Mucosa of descending colon (tissue), 3 donors: ENCODE measurements around the gene ANKRD13D. TPM values are rescaled to one million over a fixed set of nuclear protein-coding genes. Genes with fewer than 3 reads are reported as not detected.

Experiments
- ATAC-seq: fragments of 200-7000 bp; cut with Tn5 transposase; one replicate; pipeline ENCODE4 v1.9.1; 2020; ENCODE audit warnings: mild to moderate bottlenecking, moderate library complexity
- DNase-seq, 3 donors: peaks; one replicate each; pipeline ENCODE4 v3.0.0-alpha.2; 2020
- H3K36me3 ChIP-seq: fragments of 200-600 bp; one replicate; pipeline ENCODE4 v1.8.0; 2021; ENCODE audit warnings: low read depth, mild to moderate bottlenecking
- H3K4me1 ChIP-seq: fragments of 200-600 bp; one replicate; pipeline ENCODE4 v1.8.0; 2021; ENCODE audit warnings: low read depth, mild to moderate bottlenecking
- H3K4me3 ChIP-seq: fragments of 200-600 bp; one replicate; pipeline ENCODE4 v1.8.0; 2021; ENCODE audit warnings: mild to moderate bottlenecking
- H3K9me3 ChIP-seq: fragments of 200-600 bp; one replicate; pipeline ENCODE4 v1.8.0; 2021; ENCODE audit warnings: mild to moderate bottlenecking
- intact Hi-C, 2 donors: fragments of 100-400 bp; cut with DNase I in 1 of 2; cut with micrococcal nuclease in 1 of 2; formaldehyde crosslinking; loops; one replicate each; pipeline versions ENCODE4 v1.11.0 to v1.11.1; 2022; cut with DNase I, micrococcal nuclease
- total RNA-seq, 3 donors: library from RNA; stranded (reverse); fragmentation: NEBNext Ultra II Directional in 2 of 3; extraction: Animal tissue kit (Norgen Biotek cat#: 25700) in 2 of 3; gene quantifications; one replicate each; pipeline versions ENCODE4 v1.2.1 to v1.2.4, GENCODE V29; 2021 to 2023
- TF ChIP-seq, protein P1 (sequence below): fragments of 200-600 bp; IDR thresholded peaks from one replicate; pipeline ENCODE4 v1.8.0; 2022; ENCODE audit warnings: antibody characterized with exemption, mild to moderate bottlenecking
- donor health status: DM: no; HTN: no; CAD: no; lungs with moderate emphysema.
- donor health status: DM: no; HTN: no; CAD: no.
- donor health status: DM: no; HTN: yes; CAD: no.

The ANKRD13D gene
- total RNA-seq, 3 donors from 2014 or later, result 20.0 to 46.3 (median 26.7) TPM

DNA sequence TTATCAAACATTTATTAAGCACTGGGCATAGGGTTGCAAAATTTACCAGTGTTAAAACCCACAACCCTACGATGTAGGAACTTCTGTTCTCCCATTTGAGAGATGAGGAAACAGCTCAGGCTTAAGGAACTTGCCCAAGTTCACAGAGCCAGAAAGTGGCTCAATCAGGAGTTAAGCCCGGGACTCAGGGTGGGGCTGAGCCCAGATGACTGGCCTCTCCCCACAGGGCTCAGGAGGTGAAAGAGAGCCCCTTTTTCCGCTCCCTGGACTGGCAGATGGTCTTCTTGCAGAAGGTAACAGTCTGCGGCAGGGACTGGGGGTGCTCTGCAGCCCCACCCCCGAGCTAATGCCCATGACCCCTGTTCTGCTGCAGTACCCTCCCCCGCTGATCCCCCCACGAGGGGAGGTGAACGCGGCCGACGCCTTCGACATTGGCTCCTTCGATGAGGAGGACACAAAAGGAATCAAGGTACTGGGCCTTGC, 5.6 kb upstream of the ANKRD13D start:
- no peak for ATAC-seq
- Histone ChIP-seq H3K4me3 (no peak overlapping the region), H3K36me3 (peaks cover 23% of the 10 kb centered on the region), H3K4me1 (peaks cover 11% of the 10 kb centered on the region), H3K9me3 (no peaks in the 10 kb centered on the region)
- peak in 2 of 3 donors; percentile 25 to 49 for DNase-seq
- TF ChIP-seq, protein P1, sequence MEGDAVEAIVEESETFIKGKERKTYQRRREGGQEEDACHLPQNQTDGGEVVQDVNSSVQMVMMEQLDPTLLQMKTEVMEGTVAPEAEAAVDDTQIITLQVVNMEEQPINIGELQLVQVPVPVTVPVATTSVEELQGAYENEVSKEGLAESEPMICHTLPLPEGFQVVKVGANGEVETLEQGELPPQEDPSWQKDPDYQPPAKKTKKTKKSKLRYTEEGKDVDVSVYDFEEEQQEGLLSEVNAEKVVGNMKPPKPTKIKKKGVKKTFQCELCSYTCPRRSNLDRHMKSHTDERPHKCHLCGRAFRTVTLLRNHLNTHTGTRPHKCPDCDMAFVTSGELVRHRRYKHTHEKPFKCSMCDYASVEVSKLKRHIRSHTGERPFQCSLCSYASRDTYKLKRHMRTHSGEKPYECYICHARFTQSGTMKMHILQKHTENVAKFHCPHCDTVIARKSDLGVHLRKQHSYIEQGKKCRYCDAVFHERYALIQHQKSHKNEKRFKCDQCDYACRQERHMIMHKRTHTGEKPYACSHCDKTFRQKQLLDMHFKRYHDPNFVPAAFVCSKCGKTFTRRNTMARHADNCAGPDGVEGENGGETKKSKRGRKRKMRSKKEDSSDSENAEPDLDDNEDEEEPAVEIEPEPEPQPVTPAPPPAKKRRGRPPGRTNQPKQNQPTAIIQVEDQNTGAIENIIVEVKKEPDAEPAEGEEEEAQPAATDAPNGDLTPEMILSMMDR, result no peak
- intact Hi-C loops, result no loop called here

DNA sequence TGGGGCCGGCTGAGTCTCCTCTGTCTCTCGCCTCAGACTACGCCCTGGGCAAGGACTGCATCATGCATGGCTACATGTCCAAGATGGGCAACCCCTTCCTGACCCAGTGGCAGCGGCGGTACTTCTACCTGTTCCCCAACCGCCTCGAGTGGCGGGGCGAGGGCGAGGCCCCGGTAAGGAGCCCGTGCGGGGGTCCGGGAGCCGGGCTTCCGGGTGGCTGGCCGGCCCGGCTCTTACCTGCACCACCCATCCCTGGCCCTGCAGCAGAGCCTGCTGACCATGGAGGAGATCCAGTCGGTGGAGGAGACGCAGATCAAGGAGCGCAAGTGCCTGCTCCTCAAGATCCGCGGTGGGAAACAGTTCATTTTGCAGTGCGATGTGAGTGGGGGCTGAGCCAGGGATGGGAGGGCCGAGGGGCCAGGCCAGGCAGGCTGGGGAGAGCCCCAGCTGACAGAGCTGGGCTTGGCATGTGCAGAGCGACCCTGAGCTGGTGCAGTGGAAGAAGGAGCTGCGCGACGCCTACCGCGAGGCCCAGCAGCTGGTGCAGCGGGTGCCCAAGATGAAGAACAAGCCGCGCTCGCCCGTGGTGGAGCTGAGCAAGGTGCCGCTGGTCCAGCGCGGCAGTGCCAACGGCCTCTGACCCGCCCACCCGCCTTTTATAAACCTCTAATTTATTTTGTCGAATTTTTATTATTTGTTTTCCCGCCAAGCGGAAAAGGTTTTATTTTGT, 4.1 kb upstream of the ANKRD13D start:
- DNase-seq, result peak in 2 of 3 donors; percentile 31 to 65
- intact Hi-C loops, result no loop called here
- TF ChIP-seq, protein P1, result no peak
- Histone ChIP-seq H3K4me1 (peaks cover 15% of the 10 kb centered on the region), H3K36me3 (peaks cover 20% of the 10 kb centered on the region), H3K9me3 (no peaks in the 10 kb centered on the region), H3K4me3 (no peak overlapping the region)
- ATAC-seq, result no peak

DNA sequence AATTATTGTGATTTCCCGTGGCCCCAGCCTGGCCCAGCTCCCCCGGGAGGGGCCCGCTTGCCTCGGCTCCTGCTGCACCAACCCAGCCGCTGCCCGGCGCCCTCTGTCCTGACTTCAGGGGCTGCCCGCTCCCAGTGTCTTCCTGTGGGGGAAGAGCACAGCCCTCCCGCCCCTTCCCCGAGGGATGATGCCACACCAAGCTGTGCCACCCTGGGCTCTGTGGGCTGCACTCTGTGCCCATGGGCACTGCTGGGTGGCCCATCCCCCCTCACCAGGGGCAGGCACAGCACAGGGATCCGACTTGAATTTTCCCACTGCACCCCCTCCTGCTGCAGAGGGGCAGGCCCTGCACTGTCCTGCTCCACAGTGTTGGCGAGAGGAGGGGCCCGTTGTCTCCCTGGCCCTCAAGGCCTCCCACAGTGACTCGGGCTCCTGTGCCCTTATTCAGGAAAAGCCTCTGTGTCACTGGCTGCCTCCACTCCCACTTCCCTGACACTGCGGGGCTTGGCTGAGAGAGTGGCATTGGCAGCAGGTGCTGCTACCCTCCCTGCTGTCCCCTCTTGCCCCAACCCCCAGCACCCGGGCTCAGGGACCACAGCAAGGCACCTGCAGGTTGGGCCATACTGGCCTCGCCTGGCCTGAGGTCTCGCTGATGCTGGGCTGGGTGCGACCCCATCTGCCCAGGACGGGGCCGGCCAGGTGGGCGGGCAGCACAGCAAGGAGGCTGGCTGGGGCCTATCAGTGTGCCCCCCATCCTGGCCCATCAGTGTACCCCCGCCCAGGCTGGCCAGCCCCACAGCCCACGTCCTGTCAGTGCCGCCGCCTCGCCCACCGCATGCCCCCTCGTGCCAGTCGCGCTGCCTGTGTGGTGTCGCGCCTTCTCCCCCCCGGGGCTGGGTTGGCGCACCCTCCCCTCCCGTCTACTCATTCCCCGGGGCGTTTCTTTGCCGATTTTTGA, 3.3 kb upstream of the ANKRD13D start:
- peak in 2 of 3 donors; percentile 40 to 68 for DNase-seq
- ATAC-seq, result no peak
- H3K36me3 ChIP-seq, result peaks cover 20% of the 10 kb centered on the region
- TF ChIP-seq, protein P1, result no peak
- H3K9me3 ChIP-seq, result no peaks in the 10 kb centered on the region
- intact Hi-C loops, result no loop called here
- peaks cover 22% of the 10 kb centered on the region for H3K4me1 ChIP-seq
- no peak overlapping the region for H3K4me3 ChIP-seq

DNA sequence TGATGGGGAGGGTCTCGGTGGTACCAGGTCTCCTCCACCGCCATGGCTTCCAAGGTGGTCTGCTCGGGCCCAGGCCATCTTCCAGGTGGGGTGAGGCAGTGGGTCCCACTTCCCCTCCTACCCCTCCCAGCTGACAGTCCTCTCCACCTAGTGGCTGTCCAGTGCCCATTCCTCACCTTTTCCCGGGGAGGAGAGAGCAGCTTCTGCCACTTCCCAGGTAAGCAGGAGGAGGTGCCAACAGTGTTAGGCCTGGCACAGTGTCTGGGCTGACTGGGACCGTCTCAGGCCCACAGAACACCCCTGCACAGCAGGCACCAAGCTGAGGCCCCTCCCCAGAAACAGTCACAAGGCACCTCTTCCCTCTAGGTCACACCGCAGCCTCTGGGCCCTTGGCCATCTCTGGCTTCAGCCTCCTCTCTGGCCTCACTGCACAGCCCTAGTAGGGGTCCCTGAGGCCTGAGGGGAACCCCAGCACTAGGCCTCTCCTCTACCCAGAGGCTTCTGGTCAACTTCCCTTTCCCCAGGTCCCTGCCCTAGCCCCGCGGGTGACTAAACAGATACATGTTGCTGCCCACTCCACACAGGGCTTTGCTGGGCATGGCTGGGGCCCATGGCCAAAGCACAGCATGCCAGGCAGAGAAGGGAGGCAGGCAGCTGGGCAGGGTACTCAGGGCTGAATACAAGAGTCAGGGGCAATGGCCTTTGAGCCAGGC, 2.3 kb upstream of the ANKRD13D start:
- DNase-seq, result peak in 2 of 3 donors; percentile 58 to 68
- H3K4me3 ChIP-seq, result no peak overlapping the region
- no peak for ATAC-seq
- TF ChIP-seq, protein P1, result no peak
- intact Hi-C loops, result no loop called here
- H3K36me3 ChIP-seq, result peaks cover 15% of the 10 kb centered on the region
- peaks cover 22% of the 10 kb centered on the region for H3K4me1 ChIP-seq
- no peaks in the 10 kb centered on the region for H3K9me3 ChIP-seq
